T-helper 1 cell treated with Interleukin-12 subunit alpha and Interleukin-12 subunit beta and Interleukin-4 antibody, amounts not matched to agents 30 μg/mL and 1 μg/mL, for 36 hours (primary cell): ENCODE results near the gene THSD1.
"Not testable (repeated sequence)": the region's sequence is repeated elsewhere in the genome, so short reads cannot be mapped to it uniquely, and the experiment has no call there.

ENCODE experiments used
- H3K27ac Mint-ChIP-seq: one replicate; pipeline ENCODE4 v1.8.0; 2021; ENCODE audit warnings: mild to moderate bottlenecking, mixed read lengths
- H3K27me3 Mint-ChIP-seq: one replicate; pipeline ENCODE4 v1.8.0; 2021; ENCODE audit warnings: low read depth, mixed read lengths
- H3K36me3 Mint-ChIP-seq: one replicate; pipeline ENCODE4 v1.8.0; 2021; ENCODE audit warnings: low read depth, mixed read lengths
- H3K4me1 Mint-ChIP-seq: one replicate; pipeline ENCODE4 v1.8.0; 2021; ENCODE audit warnings: low read depth, mixed read lengths
- H3K4me3 Mint-ChIP-seq: one replicate; pipeline ENCODE4 v1.8.0; 2021; ENCODE audit warnings: mild to moderate bottlenecking, moderate library complexity, mixed read lengths
- H3K9me3 Mint-ChIP-seq: one replicate; pipeline ENCODE4 v1.8.0; 2021; ENCODE audit warnings: mixed read lengths

THSD1 gene

GRCh38 chr13:52428295-52428694 lies 22.3 kb upstream of the THSD1 start:
- Mint-ChIP-seq H3K36me3 (peaks cover 26% of the 10 kb centered on the region), H3K4me1 (peaks cover 2% of the 10 kb centered on the region), H3K27ac (no peak overlapping the region), H3K4me3 (no peak overlapping the region), H3K9me3 (no peaks in the 10 kb centered on the region), H3K27me3 (no peaks in the 10 kb centered on the region)

- Mint-ChIP-seq H3K36me3 (peaks cover 40% of the 10 kb centered on the region), H3K27ac (no peak overlapping the region), H3K4me1 (no peaks in the 10 kb centered on the region), H3K9me3 (no peaks in the 10 kb centered on the region), H3K4me3 (no peak overlapping the region), H3K27me3 (no peaks in the 10 kb centered on the region)
Observed at GRCh38 chr13:52421216-52421615, 15.2 kb upstream of the THSD1 start.

GRCh38 chr13:52419080-52419479 lies 13.1 kb upstream of the THSD1 start:
- no peak overlapping the region for H3K4me3 Mint-ChIP-seq
- no peaks in the 10 kb centered on the region for H3K4me1 Mint-ChIP-seq
- H3K36me3 Mint-ChIP-seq, result peaks cover 47% of the 10 kb centered on the region
- H3K9me3 Mint-ChIP-seq, result no peaks in the 10 kb centered on the region
- H3K27me3 Mint-ChIP-seq, result no peaks in the 10 kb centered on the region
- no peak overlapping the region for H3K27ac Mint-ChIP-seq

GRCh38 chr13:52414963-52415362 lies 9.0 kb upstream of the THSD1 start:
- Mint-ChIP-seq H3K4me1 (no peaks in the 10 kb centered on the region), H3K4me3 (no peak overlapping the region), H3K9me3 (no peaks in the 10 kb centered on the region), H3K36me3 (peaks cover 40% of the 10 kb centered on the region), H3K27ac (no peak overlapping the region), H3K27me3 (no peaks in the 10 kb centered on the region)

DNA sequence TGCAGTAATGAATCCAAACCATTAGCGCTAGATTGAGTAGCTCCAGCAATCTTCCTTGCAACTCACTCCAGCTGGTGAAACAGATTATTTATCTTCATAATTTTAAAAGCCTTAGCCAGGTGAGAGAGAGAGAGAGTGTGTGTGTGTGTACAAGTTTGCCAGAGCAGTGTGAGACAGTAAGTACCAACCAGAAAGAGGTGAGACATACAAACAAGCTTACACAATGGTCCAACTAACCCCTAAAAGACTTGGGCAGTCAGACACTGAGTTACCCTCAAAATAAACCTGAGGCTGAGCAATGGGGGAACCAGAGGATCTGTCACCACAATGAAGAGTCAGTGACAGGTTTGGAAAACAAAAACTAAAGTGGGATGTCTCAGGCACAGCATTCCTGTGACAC lies 8.1 kb upstream of the THSD1 start:
- H3K9me3 Mint-ChIP-seq, result no peaks in the 10 kb centered on the region
- no peak overlapping the region for H3K27ac Mint-ChIP-seq
- H3K27me3 Mint-ChIP-seq, result no peaks in the 10 kb centered on the region
- no peak overlapping the region for H3K4me3 Mint-ChIP-seq
- H3K4me1 Mint-ChIP-seq, result no peaks in the 10 kb centered on the region
- peaks cover 33% of the 10 kb centered on the region for H3K36me3 Mint-ChIP-seq

- Mint-ChIP-seq H3K36me3 (peaks cover 27% of the 10 kb centered on the region), H3K4me3 (no peak overlapping the region), H3K4me1 (no peaks in the 10 kb centered on the region), H3K9me3 (no peaks in the 10 kb centered on the region), H3K27ac (no peak overlapping the region), H3K27me3 (no peaks in the 10 kb centered on the region)
Observed at GRCh38 chr13:52412128-52412527, 6.2 kb upstream of the THSD1 start.

- H3K9me3 Mint-ChIP-seq, result no peaks in the 10 kb centered on the region
- peaks cover 3% of the 10 kb centered on the region for H3K27me3 Mint-ChIP-seq
- H3K4me1 Mint-ChIP-seq, result peaks cover 1% of the 10 kb centered on the region
- H3K4me3 Mint-ChIP-seq, result no peak overlapping the region
- H3K36me3 Mint-ChIP-seq, result peaks cover 23% of the 10 kb centered on the region
- H3K27ac Mint-ChIP-seq, result no peak overlapping the region
Observed at GRCh38 chr13:52411629-52412028, 5.7 kb upstream of the THSD1 start.

GRCh38 chr13:52408071-52408658 lies 2.2 kb upstream of the THSD1 start:
- H3K4me3 Mint-ChIP-seq, H3K36me3 Mint-ChIP-seq, H3K9me3 Mint-ChIP-seq, H3K27ac Mint-ChIP-seq: not testable (repeated sequence)
- Mint-ChIP-seq H3K27me3 (peaks cover 27% of the 10 kb centered on the region), H3K4me1 (peaks cover 11% of the 10 kb centered on the region)

GRCh38 chr13:52407436-52407835 lies 1.5 kb upstream of the THSD1 start:
- not testable (repeated sequence) for H3K9me3 Mint-ChIP-seq, H3K36me3 Mint-ChIP-seq, H3K27ac Mint-ChIP-seq
- peaks cover 11% of the 10 kb centered on the region for H3K4me1 Mint-ChIP-seq
- H3K4me3 Mint-ChIP-seq, result peak overlapping the region; percentile 10
- peaks cover 35% of the 10 kb centered on the region for H3K27me3 Mint-ChIP-seq

GRCh38 chr13:52406629-52407028 lies 657 bp upstream of the THSD1 start:
- H3K4me1 Mint-ChIP-seq, result peaks cover 11% of the 10 kb centered on the region
- H3K4me3 Mint-ChIP-seq, result peak overlapping the region; percentile 7
- H3K27me3 Mint-ChIP-seq, result peaks cover 36% of the 10 kb centered on the region
- H3K27ac Mint-ChIP-seq, result no peak overlapping the region
- H3K9me3 Mint-ChIP-seq, result no peaks in the 10 kb centered on the region
- H3K36me3 Mint-ChIP-seq, result peaks cover 4% of the 10 kb centered on the region

DNA sequence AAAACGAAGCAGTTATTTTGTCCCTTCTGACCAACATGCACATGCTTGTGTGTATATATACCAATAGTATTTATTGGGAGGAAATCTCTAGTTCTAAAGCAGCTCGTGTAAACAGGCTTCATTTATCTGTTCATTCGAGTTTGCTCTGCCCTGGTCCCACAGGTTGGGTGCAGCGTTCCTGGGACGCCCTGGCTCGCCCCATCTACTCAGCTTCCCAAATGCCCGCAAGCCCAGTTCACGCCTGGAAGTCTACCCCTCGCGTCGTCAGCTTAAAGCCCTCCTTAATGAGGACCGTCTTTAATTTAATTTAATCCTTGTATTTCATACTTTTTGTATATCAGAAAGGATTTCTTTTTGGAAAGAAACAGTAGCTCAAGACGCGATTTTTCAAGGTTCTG lies 604 bp downstream of the THSD1 start:
- Mint-ChIP-seq H3K9me3 (no peaks in the 10 kb centered on the region), H3K4me1 (peaks cover 11% of the 10 kb centered on the region), H3K27me3 (peaks cover 36% of the 10 kb centered on the region)

GRCh38 chr13:52399708-52400107 lies 6.3 kb downstream of the THSD1 start:
- Mint-ChIP-seq H3K27me3 (peaks cover 31% of the 10 kb centered on the region), H3K36me3 (peaks cover 2% of the 10 kb centered on the region), H3K9me3 (no peaks in the 10 kb centered on the region), H3K4me1 (peaks cover 5% of the 10 kb centered on the region), H3K4me3 (no peak overlapping the region), H3K27ac (no peak overlapping the region)

More for the DNA sequence above, 604 bp downstream of the THSD1 start:
- H3K4me3 Mint-ChIP-seq, result peak overlapping the region; percentile 65
- no peak overlapping the region for H3K27ac Mint-ChIP-seq
- peaks cover 4% of the 10 kb centered on the region for H3K36me3 Mint-ChIP-seq

DNA sequence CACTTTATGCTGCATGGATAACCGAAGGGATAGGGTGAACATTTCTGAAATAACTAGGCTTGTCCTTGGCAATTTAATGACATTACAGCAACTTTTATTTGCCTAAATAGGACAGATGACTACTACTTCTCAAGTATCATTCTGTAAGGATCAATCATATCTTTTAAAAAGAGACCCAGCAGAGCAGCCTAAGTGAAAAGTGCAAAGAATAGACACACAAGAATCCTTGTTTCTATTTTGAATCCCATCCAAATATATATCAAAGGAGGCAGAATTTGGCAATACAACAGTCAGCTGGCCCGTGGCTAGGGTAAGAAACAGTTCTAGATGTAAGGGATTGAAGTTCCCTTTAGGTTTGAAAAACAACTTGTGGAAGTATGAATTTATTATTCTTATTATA lies 6.9 kb downstream of the THSD1 start:
- H3K4me3 Mint-ChIP-seq, result no peak overlapping the region
- no peaks in the 10 kb centered on the region for H3K9me3 Mint-ChIP-seq
- H3K36me3 Mint-ChIP-seq, result peaks cover 2% of the 10 kb centered on the region
- peaks cover 25% of the 10 kb centered on the region for H3K27me3 Mint-ChIP-seq
- H3K4me1 Mint-ChIP-seq, result no peaks in the 10 kb centered on the region
- H3K27ac Mint-ChIP-seq, result no peak overlapping the region

GRCh38 chr13:52395704-52396103 lies 10.3 kb downstream of the THSD1 start:
- H3K4me3 Mint-ChIP-seq, result no peak overlapping the region
- H3K9me3 Mint-ChIP-seq, result no peaks in the 10 kb centered on the region
- no peaks in the 10 kb centered on the region for H3K4me1 Mint-ChIP-seq
- peaks cover 13% of the 10 kb centered on the region for H3K27me3 Mint-ChIP-seq
- no peaks in the 10 kb centered on the region for H3K36me3 Mint-ChIP-seq
- H3K27ac Mint-ChIP-seq, result no peak overlapping the region

GRCh38 chr13:52394586-52394985 lies 11.4 kb downstream of the THSD1 start:
- Mint-ChIP-seq H3K27me3 (peaks cover 10% of the 10 kb centered on the region), H3K27ac (no peak overlapping the region), H3K4me3 (no peak overlapping the region), H3K4me1 (no peaks in the 10 kb centered on the region), H3K9me3 (no peaks in the 10 kb centered on the region), H3K36me3 (no peaks in the 10 kb centered on the region)
